Gastrocnemius medialis (tissue), 4 donors: Measurements from ENCODE around the gene GTF2E1. TPM values are rescaled to one million over a fixed set of nuclear protein-coding genes. Genes with fewer than 3 reads are reported as not detected.

ENCODE experiments used
- ATAC-seq, 2 donors: fragments of 150-250 bp; one replicate each; pipeline ENCODE4 v1.9.1; 2016
- DNase-seq, 2 donors: peaks; one replicate each; pipeline ENCODE4 v3.0.0-alpha.2; 2019
- H3K27ac ChIP-seq, 4 donors: fragments of 200-600 bp; sonication (generic); 1 replicate in 1 of 4; 2 replicates in 3 of 4; pipeline ENCODE4 v1.5.1; 2016 to 2018; ENCODE audit warnings: mild to moderate bottlenecking in 2 of 4, moderate library complexity in 1 of 4
- H3K27me3 ChIP-seq, 3 donors: fragments of 200-600 bp; sonication (generic) in 2 of 3; 1 replicate in 1 of 3; 2 replicates in 2 of 3; pipeline versions ENCODE4 v1.5.1 to v1.6.0; 2016 to 2019; ENCODE audit warnings: mild to moderate bottlenecking in 1 of 3, moderate library complexity in 1 of 3
- H3K36me3 ChIP-seq, 2 donors: fragments of 200-600 bp; sonication (generic) in 1 of 2; one replicate each; pipeline ENCODE4 v1.5.1; 2017 to 2018
- H3K4me1 ChIP-seq, 2 donors: fragments of 200-600 bp; sonication (generic) in 1 of 2; one replicate each; pipeline ENCODE4 v1.5.1; 2016 to 2017; ENCODE audit warnings: mild to moderate bottlenecking in 2 of 2
- H3K4me3 ChIP-seq, 4 donors: fragments of 200-600 bp; sonication (generic) in 3 of 4; 1 replicate in 1 of 4; 2 replicates in 3 of 4; pipeline ENCODE4 v1.5.1; 2016 to 2019; ENCODE audit warnings: mild to moderate bottlenecking in 2 of 4
- H3K9me3 ChIP-seq, 3 donors: fragments of 200-600 bp; sonication (generic) in 2 of 3; 1 replicate in 1 of 3; 2 replicates in 2 of 3; pipeline ENCODE4 v1.5.1; 2016 to 2019
- CTCF ChIP-seq, 5 experiments: fragments of 450-650 bp in 3 of 5; fragments of 200-600 bp in 2 of 5; sonication (generic) in 2 of 5; IDR thresholded peaks in 4 of 5; conservative IDR thresholded peaks in 1 of 5; 1 replicate in 4 of 5; 2 replicates in 1 of 5; pipeline ENCODE4 v1.5.1; 2016 to 2019; ENCODE audit warnings: antibody characterized with exemption in 5 of 5, mild to moderate bottlenecking in 3 of 5, moderate library complexity in 3 of 5
- POLR2A ChIP-seq, 2 donors: fragments of 450-650 bp; IDR thresholded peaks; one replicate each; pipeline ENCODE4 v1.6.1; 2017; ENCODE audit warnings: antibody characterized with exemption in 2 of 2, mild to moderate bottlenecking in 2 of 2, moderate library complexity in 2 of 2
- in situ Hi-C, 4 donors: fragments of 200-750 bp; cut with MboI; loops; one replicate each; pipeline versions ENCODE4 v1.15.0 to v1.8.0; 2017; ENCODE audit warnings: low sequenced_read_pairs in 4 of 4
- intact Hi-C: fragments of 100-400 bp; cut with DNase I; formaldehyde crosslinking; loops from one replicate; pipeline ENCODE4 v1.15.1; 2023; ENCODE audit warnings: low total_unique reads
- total RNA-seq, 4 donors: library from RNA; depleted of rRNA; stranded (reverse); fragments of >200 nt; gene quantifications; one replicate each; pipeline versions ENCODE4 v1.1.0 to v1.2.3, GENCODE V29; 2016

GTF2E1 gene
- total RNA-seq, 4 donors from 2014 or later, result 7.3 to 23.8 (median 19.3) TPM

GRCh38 chr3:120762615-120763014, 20.1 kb downstream of the GTF2E1 start:
- no peak for DNase-seq

GRCh38 chr3:120763601-120764000, 21.1 kb downstream of the GTF2E1 start:
- H3K36me3 ChIP-seq, result no peaks in the 10 kb centered on the region
- DNase-seq (no peak), ATAC-seq (no peak)
- peaks cover 14 to 48% of the 10 kb centered on the region in 2 donors for H3K4me1 ChIP-seq
- in situ Hi-C loops, result no loop called here
- TF ChIP-seq CTCF (IDR thresholded peaks at IDR 0.05 in 4 of 5, conservative IDR thresholded peaks at IDR 0.05 in 1 of 5), result no peak
- H3K27me3 ChIP-seq, result no peaks in the 10 kb centered on the region
- H3K27ac ChIP-seq, result no peak overlapping the region
- H3K9me3 ChIP-seq, result no peaks in the 10 kb centered on the region
- intact Hi-C loops, result no loop called here
- H3K4me3 ChIP-seq, result no peak overlapping the region

More at GRCh38 chr3:120762615-120763014, 20.1 kb downstream of the GTF2E1 start:
- Histone ChIP-seq H3K4me1 (peaks cover 14 to 48% of the 10 kb centered on the region in 2 donors), H3K9me3 (no peaks in the 10 kb centered on the region), H3K36me3 (no peaks in the 10 kb centered on the region), H3K27ac (no peak overlapping the region), H3K4me3 (no peak overlapping the region), H3K27me3 (no peaks in the 10 kb centered on the region)
- intact Hi-C loops (no loop called here), in situ Hi-C loops (no loop called here)
- TF ChIP-seq CTCF (IDR thresholded peaks at IDR 0.05 in 4 of 5, conservative IDR thresholded peaks at IDR 0.05 in 1 of 5), result no peak
- TF ChIP-seq POLR2A (IDR thresholded peaks at IDR 0.05), result no peak
- ATAC-seq, result no peak

GRCh38 chr3:120764206-120764605, 21.7 kb downstream of the GTF2E1 start:
- TF ChIP-seq POLR2A (IDR thresholded peaks at IDR 0.05) (no peak), CTCF (IDR thresholded peaks at IDR 0.05 in 4 of 5, conservative IDR thresholded peaks at IDR 0.05 in 1 of 5) (no peak)
- peak in 1 of 2 donors; percentile 75 for ATAC-seq
- H3K27me3 ChIP-seq, result no peaks in the 10 kb centered on the region
- H3K4me3 ChIP-seq, result no peak overlapping the region
- no peak overlapping the region for H3K27ac ChIP-seq
- DNase-seq, result no peak
- intact Hi-C loops, result no loop called here
- H3K4me1 ChIP-seq, result peaks cover 14 to 48% of the 10 kb centered on the region in 2 donors
- H3K9me3 ChIP-seq, result no peaks in the 10 kb centered on the region
- in situ Hi-C loops, result no loop called here
- no peaks in the 10 kb centered on the region for H3K36me3 ChIP-seq

DNA sequence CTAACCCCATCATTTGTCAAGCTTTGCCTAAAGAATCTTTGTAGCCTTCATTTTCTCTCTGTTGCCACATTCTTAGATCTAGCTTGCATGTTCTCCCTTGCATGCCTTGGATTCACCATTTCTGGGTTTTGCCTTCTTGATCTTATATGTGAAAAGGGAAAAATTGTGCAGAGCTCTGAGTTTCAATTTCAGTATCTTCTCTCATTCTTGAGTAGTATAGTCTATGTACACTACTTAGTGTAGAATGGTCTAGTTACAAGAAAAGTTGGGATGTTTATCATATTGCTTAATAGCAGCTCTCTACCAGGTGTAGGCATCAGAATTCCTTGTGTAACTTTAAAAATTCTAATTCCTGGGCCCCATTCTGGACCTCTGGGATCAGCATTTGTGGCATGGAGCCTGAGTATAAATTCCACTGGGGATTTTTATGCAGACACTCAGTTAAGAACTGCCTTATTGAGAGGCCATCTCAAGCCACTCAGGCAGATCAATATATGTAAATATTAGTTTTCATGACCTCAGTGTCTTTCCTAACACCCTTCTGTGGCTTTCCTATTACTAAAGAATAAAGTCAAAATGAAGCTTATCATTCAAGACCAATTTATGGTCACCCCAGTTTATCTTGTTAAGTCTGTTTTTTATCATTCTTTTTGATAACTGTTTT, 23.4 kb downstream of the GTF2E1 start:
- TF ChIP-seq CTCF (IDR thresholded peaks at IDR 0.05 in 4 of 5, conservative IDR thresholded peaks at IDR 0.05 in 1 of 5) (peak in 1 of 5 experiments; percentile 6), POLR2A (IDR thresholded peaks at IDR 0.05) (no peak)
- Histone ChIP-seq H3K36me3 (no peaks in the 10 kb centered on the region), H3K4me3 (no peak overlapping the region), H3K4me1 (peaks cover 14 to 48% of the 10 kb centered on the region in 2 donors), H3K27me3 (no peaks in the 10 kb centered on the region), H3K27ac (no peak overlapping the region), H3K9me3 (no peaks in the 10 kb centered on the region)
- ATAC-seq, result no peak
- intact Hi-C loops (no loop called here), in situ Hi-C loops (no loop called here)
- DNase-seq, result no peak

- Histone ChIP-seq H3K4me1 (peaks cover 14 to 48% of the 10 kb centered on the region in 2 donors), H3K27ac (no peak overlapping the region), H3K36me3 (peaks cover 0 to 5% of the 10 kb centered on the region in 2 donors), H3K4me3 (no peak overlapping the region), H3K27me3 (no peaks in the 10 kb centered on the region), H3K9me3 (no peaks in the 10 kb centered on the region)
- ATAC-seq (no peak), DNase-seq (no peak)
- TF ChIP-seq POLR2A (IDR thresholded peaks at IDR 0.05) (no peak), CTCF (IDR thresholded peaks at IDR 0.05 in 4 of 5, conservative IDR thresholded peaks at IDR 0.05 in 1 of 5) (no peak)
- intact Hi-C loops, result no loop called here
- in situ Hi-C loops, result no loop called here
These were observed 24.0 kb downstream of the GTF2E1 start for GRCh38 chr3:120766576-120766975.
